Breast epithelium (tissue), 3 donors: ENCODE results near the gene KCNC1.

ENCODE experiments used
- CTCF ChIP-seq, 3 donors: fragments of 450-650 bp; IDR thresholded peaks; one replicate each; pipeline ENCODE4 v1.5.1; 2016 to 2017; ENCODE audit warnings: antibody characterized with exemption in 3 of 3, mild to moderate bottlenecking in 3 of 3, moderate library complexity in 3 of 3
- POLR2A ChIP-seq: fragments of 450-650 bp; IDR thresholded peaks from one replicate; pipeline ENCODE4 v1.6.1; 2016; ENCODE audit warnings: antibody characterized with exemption, mild to moderate bottlenecking, moderate library complexity

DNA sequence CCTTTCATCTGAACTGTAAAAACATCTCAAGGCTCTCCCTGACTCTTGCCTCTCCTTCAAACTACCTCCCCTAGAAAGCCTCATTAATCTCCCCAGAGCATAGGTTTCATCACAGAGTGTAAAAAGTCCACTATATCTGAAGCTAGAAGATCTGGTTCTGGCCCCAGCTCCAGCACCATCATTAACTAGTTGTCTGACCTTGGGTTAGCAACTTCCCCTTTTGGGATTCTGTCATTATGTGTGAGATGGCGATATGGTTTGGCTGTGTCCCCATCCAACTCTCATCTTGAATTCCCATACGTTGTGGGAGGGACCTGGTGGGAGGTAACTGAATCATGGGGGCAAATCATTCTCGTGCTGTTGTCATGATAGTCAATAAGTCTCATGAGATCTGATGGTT lies 97.3 kb downstream of the KCNC1 start:
- TF ChIP-seq CTCF (IDR thresholded peaks at IDR 0.05) (no peak), POLR2A (no peak)
